22Rv1 (cell line): ENCODE results near the gene AP1S3.

Experiments
- H3K27ac ChIP-seq: fragments of 450-650 bp; 2 replicates; pipeline ENCODE4 v1.5.1; 2017
- ZFX ChIP-seq: fragments of 450-650 bp; IDR thresholded peaks from 2 replicates; pipeline ENCODE4 v1.6.1; 2017; ENCODE audit warnings: antibody characterized with exemption, borderline replicate concordance
- TF ChIP-seq, protein P1 (sequence below): fragments of 450-650 bp; IDR thresholded peaks from 2 replicates; pipeline ENCODE4 v1.5.1; 2017; ENCODE audit warnings: mild to moderate bottlenecking

Gene AP1S3

GRCh38 chr2:223852281-223852795 lies 15.0 kb upstream of the AP1S3 start:
- TF ChIP-seq, protein P1, sequence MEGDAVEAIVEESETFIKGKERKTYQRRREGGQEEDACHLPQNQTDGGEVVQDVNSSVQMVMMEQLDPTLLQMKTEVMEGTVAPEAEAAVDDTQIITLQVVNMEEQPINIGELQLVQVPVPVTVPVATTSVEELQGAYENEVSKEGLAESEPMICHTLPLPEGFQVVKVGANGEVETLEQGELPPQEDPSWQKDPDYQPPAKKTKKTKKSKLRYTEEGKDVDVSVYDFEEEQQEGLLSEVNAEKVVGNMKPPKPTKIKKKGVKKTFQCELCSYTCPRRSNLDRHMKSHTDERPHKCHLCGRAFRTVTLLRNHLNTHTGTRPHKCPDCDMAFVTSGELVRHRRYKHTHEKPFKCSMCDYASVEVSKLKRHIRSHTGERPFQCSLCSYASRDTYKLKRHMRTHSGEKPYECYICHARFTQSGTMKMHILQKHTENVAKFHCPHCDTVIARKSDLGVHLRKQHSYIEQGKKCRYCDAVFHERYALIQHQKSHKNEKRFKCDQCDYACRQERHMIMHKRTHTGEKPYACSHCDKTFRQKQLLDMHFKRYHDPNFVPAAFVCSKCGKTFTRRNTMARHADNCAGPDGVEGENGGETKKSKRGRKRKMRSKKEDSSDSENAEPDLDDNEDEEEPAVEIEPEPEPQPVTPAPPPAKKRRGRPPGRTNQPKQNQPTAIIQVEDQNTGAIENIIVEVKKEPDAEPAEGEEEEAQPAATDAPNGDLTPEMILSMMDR = no peak
- no peak for TF ChIP-seq ZFX

GRCh38 chr2:223847410-223847809 lies 10.0 kb upstream of the AP1S3 start:
- no peak for TF ChIP-seq ZFX
- TF ChIP-seq, protein P1 = no peak
- H3K27ac ChIP-seq = no peak overlapping the region

More at GRCh38 chr2:223852281-223852795, 15.0 kb upstream of the AP1S3 start:
- H3K27ac ChIP-seq = no peak overlapping the region

DNA sequence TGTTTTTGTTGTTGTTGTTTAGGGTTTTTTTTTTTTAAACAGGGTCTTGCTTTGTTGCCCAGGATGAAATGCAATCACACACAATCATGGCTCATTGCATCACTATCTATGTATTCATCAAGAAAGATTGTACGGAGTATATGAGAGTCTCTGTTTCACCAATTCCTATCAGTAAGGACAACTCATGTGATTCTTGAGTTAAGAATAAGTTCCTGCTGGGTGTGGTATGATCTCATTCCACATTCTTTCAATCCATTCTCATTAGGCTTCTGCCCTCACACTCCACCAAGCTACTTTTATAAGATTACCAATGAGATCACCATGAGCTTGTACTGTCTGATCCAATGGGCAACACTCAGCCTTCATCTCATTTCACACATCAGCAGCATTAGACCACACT lies 9.1 kb upstream of the AP1S3 start:
- TF ChIP-seq, protein P1 = no peak
- no peak for TF ChIP-seq ZFX
- H3K27ac ChIP-seq = no peak overlapping the region

DNA sequence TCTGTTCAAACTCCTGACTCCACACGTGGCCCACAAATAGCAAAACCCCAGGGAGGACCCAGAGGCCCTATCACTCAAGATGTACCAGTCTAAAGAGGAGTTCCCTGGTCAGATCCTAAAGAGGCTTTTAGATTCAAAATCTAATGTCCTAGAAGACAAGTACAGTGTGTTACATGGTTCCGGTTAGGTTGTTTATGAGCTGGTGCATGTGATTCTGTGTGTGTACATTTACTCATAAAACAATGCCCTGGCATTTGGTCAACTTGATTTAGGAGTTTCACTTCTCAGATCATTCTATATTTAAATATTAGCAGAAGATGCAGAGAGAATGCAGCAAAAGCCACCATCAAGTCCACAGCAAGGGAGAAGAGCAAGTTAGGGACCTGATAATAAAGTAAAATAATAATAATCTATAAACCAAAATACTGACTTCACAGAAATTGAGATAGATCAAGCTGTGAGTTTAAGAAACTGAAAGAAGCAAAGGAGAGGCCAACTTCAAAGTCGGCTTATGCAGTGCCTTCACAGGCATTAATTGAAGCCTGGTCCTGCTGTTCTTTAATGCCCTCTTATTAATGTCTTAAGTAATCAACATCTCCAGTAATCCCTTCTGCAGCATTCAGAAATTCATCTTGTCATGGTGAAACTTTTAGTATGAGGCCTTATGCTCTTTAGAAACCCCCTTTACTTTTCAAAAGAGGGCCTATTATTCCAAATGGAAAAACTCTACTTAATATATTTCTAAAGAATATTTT lies 4.2 kb upstream of the AP1S3 start:
- H3K27ac ChIP-seq = peak overlapping the region; percentile 77

GRCh38 chr2:223835701-223836532 lies 1.5 kb downstream of the AP1S3 start:
- no peak for TF ChIP-seq ZFX
- TF ChIP-seq, protein P1 = no peak
- H3K27ac ChIP-seq = no peak overlapping the region

More for the DNA sequence above, 4.2 kb upstream of the AP1S3 start:
- TF ChIP-seq, protein P1 = no peak
- TF ChIP-seq ZFX = no peak

- H3K27ac ChIP-seq = no peak overlapping the region
- TF ChIP-seq, protein P1 = no peak
- no peak for TF ChIP-seq ZFX
Measured at GRCh38 chr2:223834431-223834830, 3.0 kb downstream of the AP1S3 start.
